ENCODE results near the gene COPS7A.

GRCh38 chr12:6742834-6743233 lies 19.0 kb downstream of the COPS7A start:
- TF ChIP-seq REST (IDR thresholded peaks at IDR 0.05; ENCODE audit: insufficient read depth in 1 of 2, low read depth in 2 of 2, low read length in 2 of 2) (no peak), POLR2AphosphoS5 (IDR thresholded peaks at IDR 0.05; ENCODE audit: low read depth, low read length) (no peak)

Measured in PFSK-1 (cell line).